ENCODE results near the gene BMP6.

BMP6 gene

GRCh38 chr6:7730784-7731227 lies 4.9 kb downstream of the BMP6 start:
- no peak for DNase-seq (ENCODE audit: low spot score)
- TF ChIP-seq CTCF (IDR thresholded peaks at IDR 0.05), result no peak
- Histone ChIP-seq H3K27ac (no peak overlapping the region), H3K4me3 (no peak overlapping the region)

GRCh38 chr6:7731294-7731693 lies 5.4 kb downstream of the BMP6 start:
- TF ChIP-seq CTCF (IDR thresholded peaks at IDR 0.05), result no peak
- H3K27ac ChIP-seq, result no peak overlapping the region
- no peak for DNase-seq (ENCODE audit: low spot score)
- H3K4me3 ChIP-seq, result no peak overlapping the region

- Histone ChIP-seq H3K27ac (no peak overlapping the region), H3K4me3 (no peak overlapping the region)
- DNase-seq (ENCODE audit: low spot score), result no peak
- no peak for TF ChIP-seq CTCF (IDR thresholded peaks at IDR 0.05)
Measured at GRCh38 chr6:7732228-7732627, 6.3 kb downstream of the BMP6 start.

GRCh38 chr6:7734707-7735383 lies 8.9 kb downstream of the BMP6 start:
- no peak overlapping the region for H3K4me3 ChIP-seq
- no peak overlapping the region for H3K27ac ChIP-seq
- TF ChIP-seq CTCF (IDR thresholded peaks at IDR 0.05), result no peak
- no peak for DNase-seq (ENCODE audit: low spot score)

- TF ChIP-seq CTCF (IDR thresholded peaks at IDR 0.05), result no peak
- no peak for DNase-seq (ENCODE audit: low spot score)
- Histone ChIP-seq H3K4me3 (no peak overlapping the region), H3K27ac (no peak overlapping the region)
Measured at GRCh38 chr6:7737106-7737505, 11.2 kb downstream of the BMP6 start.

GRCh38 chr6:7737867-7738266 lies 12.0 kb downstream of the BMP6 start:
- DNase-seq (ENCODE audit: low spot score), result no peak
- no peak for TF ChIP-seq CTCF (IDR thresholded peaks at IDR 0.05)
- Histone ChIP-seq H3K4me3 (no peak overlapping the region), H3K27ac (no peak overlapping the region)

- no peak for TF ChIP-seq CTCF (IDR thresholded peaks at IDR 0.05)
- Histone ChIP-seq H3K27ac (no peak overlapping the region), H3K4me3 (no peak overlapping the region)
- no peak for DNase-seq (ENCODE audit: low spot score)
Measured at GRCh38 chr6:7742223-7742785, 16.4 kb downstream of the BMP6 start.
